CD14-positive monocyte (primary cell): ENCODE results near the gene IGSF9. TPM values are rescaled to one million over a fixed set of nuclear protein-coding genes. Genes with fewer than 3 reads are reported as not detected.

Experiments
- DNase-seq, 3 donors: peaks; one replicate each; pipeline ENCODE4 v3.0.0-alpha.2; 2011 to 2022
- H2AFZ ChIP-seq: 2 replicates; pipeline ENCODE4 v1.6.0; 2012; ENCODE audit warnings: mild to moderate bottlenecking, low read depth, low read length, inconsistent platforms; ENCODE audit not compliant: insufficient read depth, poor library complexity, severe bottlenecking
- H3K27ac ChIP-seq, 2 donors: 1 replicate in 1 of 2; 2 replicates in 1 of 2; pipeline ENCODE4 v1.5.1; 2012 to 2013; ENCODE audit warnings: low read length in 2 of 2, control low read depth in 1 of 2, inconsistent platforms in 1 of 2, low read depth in 1 of 2, mild to moderate bottlenecking in 1 of 2
- H3K27me3 ChIP-seq, 2 donors: one replicate each; pipeline versions ENCODE4 v1.6.0 to v1.6.1; 2011 to 2013; ENCODE audit warnings: low read length in 2 of 2; ENCODE audit not compliant: control insufficient read depth in 2 of 2, insufficient read depth in 2 of 2
- H3K36me3 ChIP-seq, 2 donors: replicated peaks in 1 of 2; 1 replicate in 1 of 2; 2 replicates in 1 of 2; pipeline versions ENCODE4 v1.5.1 to v1.6.1; 2012 to 2013; ENCODE audit warnings: low read length in 2 of 2, control low read depth in 1 of 2, inconsistent platforms in 1 of 2, mild to moderate bottlenecking in 1 of 2; ENCODE audit not compliant: insufficient read depth in 2 of 2, control insufficient read depth in 1 of 2
- H3K4me1 ChIP-seq, 2 donors: 1 replicate in 1 of 2; 2 replicates in 1 of 2; pipeline versions ENCODE4 v1.5.1 to v1.6.1; 2012 to 2013; ENCODE audit warnings: low read length in 2 of 2, control low read depth in 1 of 2, inconsistent platforms in 1 of 2, mild to moderate bottlenecking in 1 of 2, moderate library complexity in 1 of 2; ENCODE audit not compliant: insufficient read depth in 2 of 2, control insufficient read depth in 1 of 2
- H3K4me2 ChIP-seq: replicated peaks from 2 replicates; pipeline ENCODE3; 2012; ENCODE audit warnings: low read length, moderate library complexity, mild to moderate bottlenecking; ENCODE audit not compliant: poor library complexity, severe bottlenecking; ENCODE audit errors: extremely low read depth
- H3K4me3 ChIP-seq, 3 experiments: fragments of 200-600 bp in 1 of 3; sonication (generic) in 1 of 3; replicated peaks in 1 of 3; 1 replicate in 2 of 3; 2 replicates in 1 of 3; pipeline ENCODE4 v1.5.1; 2011 to 2013; ENCODE audit warnings: low read length in 3 of 3, mild to moderate bottlenecking in 3 of 3, control low read depth in 2 of 3, low read depth in 2 of 3, inconsistent platforms in 1 of 3, moderate library complexity in 1 of 3
- H3K79me2 ChIP-seq: 2 replicates; pipeline ENCODE4 v1.6.0; 2012; ENCODE audit warnings: mild to moderate bottlenecking, control low read depth, inconsistent platforms, low read length, moderate library complexity; ENCODE audit not compliant: insufficient read depth
- H3K9ac ChIP-seq: 2 replicates; pipeline ENCODE4 v1.6.0; 2017; ENCODE audit warnings: low read length, mild to moderate bottlenecking; ENCODE audit not compliant: insufficient read depth, poor library complexity, severe bottlenecking
- H3K9me3 ChIP-seq, 2 donors: replicated peaks in 1 of 2; 1 replicate in 1 of 2; 2 replicates in 1 of 2; pipeline versions ENCODE4 v1.5.1 to v1.6.1; 2012 to 2013; ENCODE audit warnings: low read length in 2 of 2, control low read depth in 1 of 2; ENCODE audit not compliant: control insufficient read depth in 1 of 2, insufficient read depth in 1 of 2
- H4K20me1 ChIP-seq: 2 replicates; pipeline ENCODE4 v1.6.0; 2012; ENCODE audit warnings: mild to moderate bottlenecking, low read length, control low read depth, moderate library complexity; ENCODE audit not compliant: insufficient read depth
- H3K27ac Mint-ChIP-seq, 7 donors: one replicate each; pipeline ENCODE4 v1.8.0; 2020; ENCODE audit warnings: mild to moderate bottlenecking in 7 of 7, mixed read lengths in 7 of 7, moderate library complexity in 6 of 7, inconsistent platforms in 2 of 7
- H3K27me3 Mint-ChIP-seq, 3 donors: one replicate each; pipeline ENCODE4 v1.8.0; 2021 to 2022; ENCODE audit warnings: low read depth in 3 of 3, mild to moderate bottlenecking in 3 of 3, mixed read lengths in 3 of 3, moderate library complexity in 3 of 3, inconsistent platforms in 1 of 3
- H3K36me3 Mint-ChIP-seq, 2 donors: one replicate each; pipeline ENCODE4 v1.8.0; 2020; ENCODE audit warnings: mixed read lengths in 2 of 2, inconsistent platforms in 1 of 2, mild to moderate bottlenecking in 1 of 2
- H3K4me1 Mint-ChIP-seq: one replicate; pipeline ENCODE4 v1.8.0; 2020; ENCODE audit warnings: mild to moderate bottlenecking, mixed read lengths
- H3K4me3 Mint-ChIP-seq, 2 donors: one replicate each; pipeline ENCODE4 v1.8.0; 2020; ENCODE audit warnings: mild to moderate bottlenecking in 2 of 2, mixed read lengths in 2 of 2, moderate library complexity in 1 of 2
- H3K9me3 Mint-ChIP-seq, 7 donors: one replicate each; pipeline ENCODE4 v1.8.0; 2020 to 2022; ENCODE audit warnings: mixed read lengths in 7 of 7, mild to moderate bottlenecking in 6 of 7, moderate library complexity in 6 of 7, inconsistent platforms in 2 of 7
- WGBS: methylation state at CpG from one replicate; pipeline ENCODE4 v1.1.5; 2013; ENCODE audit warnings: missing lambda C conversion rate; ENCODE audit not compliant: insufficient coverage; 5-methylcytosine and 5-hydroxymethylcytosine counted together
- intact Hi-C, 2 donors: fragments of 100-400 bp; cut with micrococcal nuclease; formaldehyde crosslinking; loops; one replicate each; pipeline versions ENCODE4 v1.15.0 to v1.15.1; 2023
- polyA plus RNA-seq, 3 donors: library from polyadenylated mRNA; depleted of rRNA in 1 of 3; unstranded in 2 of 3; stranded (reverse) in 1 of 3; fragments of 300-500 nt in 2 of 3; fragments of >200 nt in 1 of 3; fragmentation: Illumina TruSeq in 2 of 3; gene quantifications; 1 replicate in 2 of 3; 2 replicates in 1 of 3; pipeline ENCODE4 v1.2.3, GENCODE V29; 2012 to 2021
- TF ChIP-seq, protein P1 (sequence below): fragments of 200-600 bp; IDR thresholded peaks from one replicate; pipeline ENCODE4 v1.8.0; 2022; ENCODE audit warnings: antibody characterized with exemption, mild to moderate bottlenecking

Gene IGSF9
- polyA plus RNA-seq, 3 donors, result 0.04 TPM; not detected in 2

DNA sequence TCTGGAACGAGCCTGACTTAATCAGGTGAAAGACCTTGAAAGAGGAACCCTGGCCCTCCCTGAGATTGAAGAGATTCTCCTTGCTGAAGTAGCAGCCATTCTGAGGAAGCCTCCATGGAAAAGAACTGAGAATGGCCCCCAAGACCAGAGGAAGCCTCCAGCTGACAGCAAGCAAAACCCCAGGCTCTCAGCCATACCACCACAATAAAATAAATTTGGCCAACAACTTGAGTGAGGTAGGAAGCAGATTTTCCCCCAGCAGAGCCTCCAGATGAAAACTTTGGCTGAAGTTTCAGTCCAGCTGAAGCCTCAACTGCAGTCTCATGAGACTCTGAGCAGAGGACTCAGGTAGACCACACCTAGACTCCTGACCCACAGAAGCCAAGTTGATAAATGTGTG lies 42.6 kb upstream of the IGSF9 start:
- DNase-seq, result no peak
- no peak overlapping the region for H3K4me3 ChIP-seq
- no CpG with 5 or more reads among the region's 1 CpG for WGBS
- no peak overlapping the region for H2AFZ ChIP-seq
- Mint-ChIP-seq H3K4me3 (no peak overlapping the region), H3K4me1 (peaks cover 15% of the 10 kb centered on the region), H3K36me3 (no peaks in the 10 kb centered on the region), H3K27me3 (peaks cover 4 to 7% (median 5%) of the 10 kb centered on the region in 3 donors), H3K9me3 (peaks cover 0 to 1% (median 0%) of the 10 kb centered on the region in 7 donors), H3K27ac (no peak overlapping the region)
- intact Hi-C loops, result no loop called here
- no peak overlapping the region for H3K27ac ChIP-seq
- no peaks in the 10 kb centered on the region for H4K20me1 ChIP-seq
- H3K4me2 ChIP-seq, result no peak overlapping the region
- H3K79me2 ChIP-seq, result no peaks in the 10 kb centered on the region
- peaks cover 9 to 14% of the 10 kb centered on the region in 2 donors for H3K4me1 ChIP-seq
- TF ChIP-seq, protein P1, sequence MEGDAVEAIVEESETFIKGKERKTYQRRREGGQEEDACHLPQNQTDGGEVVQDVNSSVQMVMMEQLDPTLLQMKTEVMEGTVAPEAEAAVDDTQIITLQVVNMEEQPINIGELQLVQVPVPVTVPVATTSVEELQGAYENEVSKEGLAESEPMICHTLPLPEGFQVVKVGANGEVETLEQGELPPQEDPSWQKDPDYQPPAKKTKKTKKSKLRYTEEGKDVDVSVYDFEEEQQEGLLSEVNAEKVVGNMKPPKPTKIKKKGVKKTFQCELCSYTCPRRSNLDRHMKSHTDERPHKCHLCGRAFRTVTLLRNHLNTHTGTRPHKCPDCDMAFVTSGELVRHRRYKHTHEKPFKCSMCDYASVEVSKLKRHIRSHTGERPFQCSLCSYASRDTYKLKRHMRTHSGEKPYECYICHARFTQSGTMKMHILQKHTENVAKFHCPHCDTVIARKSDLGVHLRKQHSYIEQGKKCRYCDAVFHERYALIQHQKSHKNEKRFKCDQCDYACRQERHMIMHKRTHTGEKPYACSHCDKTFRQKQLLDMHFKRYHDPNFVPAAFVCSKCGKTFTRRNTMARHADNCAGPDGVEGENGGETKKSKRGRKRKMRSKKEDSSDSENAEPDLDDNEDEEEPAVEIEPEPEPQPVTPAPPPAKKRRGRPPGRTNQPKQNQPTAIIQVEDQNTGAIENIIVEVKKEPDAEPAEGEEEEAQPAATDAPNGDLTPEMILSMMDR, result no peak
- H3K36me3 ChIP-seq, result no peaks in the 10 kb centered on the region
- no peaks in the 10 kb centered on the region for H3K9me3 ChIP-seq
- H3K27me3 ChIP-seq, result peaks cover 0 to 4% of the 10 kb centered on the region in 2 donors
- no peak overlapping the region for H3K9ac ChIP-seq

DNA sequence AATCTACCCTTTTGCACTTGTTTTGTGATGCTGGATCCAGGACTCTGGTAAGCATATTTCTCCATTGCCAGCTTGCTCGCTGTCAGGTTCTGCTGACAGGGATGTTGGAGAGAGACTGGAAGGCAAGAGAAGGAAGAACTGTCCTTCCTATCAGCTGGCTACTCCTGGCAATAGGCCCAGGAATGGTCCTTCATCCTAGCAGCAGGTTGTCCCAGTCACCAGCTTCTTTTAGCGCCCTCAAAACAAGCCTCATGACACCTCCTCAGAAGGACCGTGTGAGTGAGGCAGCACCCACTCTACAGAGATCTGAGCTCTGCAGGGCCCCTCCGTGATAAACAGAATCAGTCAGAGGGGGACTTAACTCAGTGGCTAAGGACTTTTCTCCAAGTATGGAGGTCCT lies 41.8 kb upstream of the IGSF9 start:
- no peaks in the 10 kb centered on the region for H3K36me3 Mint-ChIP-seq
- Histone ChIP-seq H3K9ac (no peak overlapping the region), H3K9me3 (no peaks in the 10 kb centered on the region), H3K4me1 (peaks cover 9 to 13% of the 10 kb centered on the region in 2 donors), H2AFZ (no peak overlapping the region), H3K4me2 (no peak overlapping the region), H3K27me3 (peaks cover 0 to 5% of the 10 kb centered on the region in 2 donors), H3K36me3 (no peaks in the 10 kb centered on the region), H3K79me2 (no peaks in the 10 kb centered on the region), H4K20me1 (no peaks in the 10 kb centered on the region), H3K27ac (no peak overlapping the region), H3K4me3 (no peak overlapping the region)
- no peak overlapping the region for H3K4me3 Mint-ChIP-seq
- H3K9me3 Mint-ChIP-seq, result no peaks in the 10 kb centered on the region
- H3K4me1 Mint-ChIP-seq, result peaks cover 15% of the 10 kb centered on the region
- no peak for DNase-seq
- H3K27me3 Mint-ChIP-seq, result peaks cover 4 to 8% (median 7%) of the 10 kb centered on the region in 3 donors
- intact Hi-C loops, result no loop called here
- WGBS, result 100% methylated on average over 1 of the region's 4 CpGs
- no peak overlapping the region for H3K27ac Mint-ChIP-seq
- TF ChIP-seq, protein P1, result no peak
